Glutamatergic neuron (in vitro differentiated cells): ENCODE measurements around the gene SCAMP1. TPM values are rescaled to one million over a fixed set of nuclear protein-coding genes. Genes with fewer than 3 reads are reported as not detected.

Source experiments
- DNase-seq: peaks from one replicate; pipeline ENCODE4 v3.0.0; 2022
- H3K27ac Mint-ChIP-seq: one replicate; pipeline ENCODE4 v1.8.0; 2020; ENCODE audit warnings: mild to moderate bottlenecking, mixed read lengths, inconsistent platforms; ENCODE audit not compliant: unreplicated experiment
- H3K27me3 Mint-ChIP-seq: one replicate; pipeline ENCODE4 v1.8.0; 2020; ENCODE audit warnings: mild to moderate bottlenecking, moderate library complexity, mixed read lengths, inconsistent platforms; ENCODE audit not compliant: unreplicated experiment
- H3K36me3 Mint-ChIP-seq: one replicate; pipeline ENCODE4 v1.8.0; 2020; ENCODE audit warnings: mild to moderate bottlenecking, mixed read lengths, inconsistent platforms; ENCODE audit not compliant: unreplicated experiment
- H3K4me1 Mint-ChIP-seq: one replicate; pipeline ENCODE4 v1.8.0; 2020; ENCODE audit warnings: mild to moderate bottlenecking, low read depth, mixed read lengths, inconsistent platforms; ENCODE audit not compliant: unreplicated experiment
- H3K4me3 Mint-ChIP-seq: one replicate; pipeline ENCODE4 v1.8.0; 2020; ENCODE audit warnings: mild to moderate bottlenecking, mixed read lengths, inconsistent platforms; ENCODE audit not compliant: unreplicated experiment
- H3K9me3 Mint-ChIP-seq: one replicate; pipeline ENCODE4 v1.8.0; 2020; ENCODE audit warnings: mild to moderate bottlenecking, moderate library complexity, mixed read lengths, inconsistent platforms; ENCODE audit not compliant: unreplicated experiment
- CTCF ChIP-seq: fragments of 200-600 bp; sonication (generic); IDR thresholded peaks from one replicate; pipeline ENCODE4 v1.5.0; 2021; ENCODE audit not compliant: partially characterized antibody, unreplicated experiment
- total RNA-seq: library from RNA; stranded (reverse); fragmentation: NEBNext Ultra II Directional; extraction: Animal tissue kit (Norgen Biotek cat#: 25700); gene quantifications from one replicate; pipeline ENCODE4 v1.2.1, GENCODE V29; 2021; ENCODE audit not compliant: unreplicated experiment

The SCAMP1 gene
- total RNA-seq, 1 donor from 2014 or later: 36.2 TPM

- H3K27ac Mint-ChIP-seq: no peak overlapping the region
- no peaks in the 10 kb centered on the region for H3K27me3 Mint-ChIP-seq
- TF ChIP-seq CTCF: no peak
- no peaks in the 10 kb centered on the region for H3K36me3 Mint-ChIP-seq
- DNase-seq: no peak
- no peaks in the 10 kb centered on the region for H3K9me3 Mint-ChIP-seq
- H3K4me3 Mint-ChIP-seq: no peak overlapping the region
- no peaks in the 10 kb centered on the region for H3K4me1 Mint-ChIP-seq
Observed at GRCh38 chr5:78326930-78327329, 33.5 kb upstream of the SCAMP1 start.

GRCh38 chr5:78327761-78328510 lies 32.5 kb upstream of the SCAMP1 start:
- Mint-ChIP-seq H3K27me3 (no peaks in the 10 kb centered on the region), H3K27ac (no peak overlapping the region), H3K4me1 (no peaks in the 10 kb centered on the region), H3K9me3 (no peaks in the 10 kb centered on the region), H3K36me3 (no peaks in the 10 kb centered on the region), H3K4me3 (no peak overlapping the region)
- no peak for DNase-seq
- TF ChIP-seq CTCF: no peak

GRCh38 chr5:78328585-78329173 lies 31.7 kb upstream of the SCAMP1 start:
- no peak overlapping the region for H3K4me3 Mint-ChIP-seq
- H3K9me3 Mint-ChIP-seq: no peaks in the 10 kb centered on the region
- no peak for TF ChIP-seq CTCF
- H3K27me3 Mint-ChIP-seq: no peaks in the 10 kb centered on the region
- no peaks in the 10 kb centered on the region for H3K36me3 Mint-ChIP-seq
- no peaks in the 10 kb centered on the region for H3K4me1 Mint-ChIP-seq
- DNase-seq: no peak
- H3K27ac Mint-ChIP-seq: no peak overlapping the region

GRCh38 chr5:78331523-78332080 lies 28.8 kb upstream of the SCAMP1 start:
- Mint-ChIP-seq H3K9me3 (no peaks in the 10 kb centered on the region), H3K4me1 (no peaks in the 10 kb centered on the region), H3K4me3 (no peak overlapping the region), H3K36me3 (peaks cover 6% of the 10 kb centered on the region), H3K27ac (no peak overlapping the region), H3K27me3 (no peaks in the 10 kb centered on the region)
- no peak for DNase-seq
- no peak for TF ChIP-seq CTCF

- no peak overlapping the region for H3K27ac Mint-ChIP-seq
- no peak for DNase-seq
- peaks cover 1% of the 10 kb centered on the region for H3K9me3 Mint-ChIP-seq
- TF ChIP-seq CTCF: no peak
- H3K4me3 Mint-ChIP-seq: no peak overlapping the region
- H3K36me3 Mint-ChIP-seq: peaks cover 17% of the 10 kb centered on the region
- H3K4me1 Mint-ChIP-seq: no peaks in the 10 kb centered on the region
- no peaks in the 10 kb centered on the region for H3K27me3 Mint-ChIP-seq
Observed at GRCh38 chr5:78334811-78335210, 25.6 kb upstream of the SCAMP1 start.
